Heart right ventricle (tissue), 16 donors: ENCODE measurements around the gene MBNL2. TPM values are rescaled to one million over a fixed set of nuclear protein-coding genes. Genes with fewer than 3 reads are reported as not detected.

Source experiments
- ATAC-seq, 8 donors: fragments of 200-7000 bp; cut with Tn5 transposase; one replicate each; pipeline ENCODE4 v1.9.1; 2020; ENCODE audit warnings: mild to moderate bottlenecking in 8 of 8, moderate library complexity in 8 of 8, moderate number of reproducible peaks in 1 of 8
- DNase-seq, 2 donors: peaks; one replicate each; pipeline ENCODE4 v3.0.0-alpha.2; 2020
- H3K27ac ChIP-seq, 10 donors: fragments of 200-600 bp; sonication (generic) in 2 of 10; one replicate each; pipeline versions ENCODE4 v1.5.0 to v1.8.0; 2020 to 2022; ENCODE audit warnings: mild to moderate bottlenecking in 3 of 10
- H3K27me3 ChIP-seq, 7 donors: fragments of 200-600 bp; one replicate each; pipeline ENCODE4 v1.8.0; 2021 to 2022; ENCODE audit warnings: mild to moderate bottlenecking in 2 of 7
- H3K36me3 ChIP-seq, 9 donors: fragments of 200-600 bp; sonication (generic) in 1 of 9; one replicate each; pipeline versions ENCODE4 v1.5.0 to v1.8.0; 2020 to 2022; ENCODE audit warnings: mild to moderate bottlenecking in 2 of 9
- H3K4me1 ChIP-seq, 9 donors: fragments of 200-600 bp; sonication (generic) in 1 of 9; one replicate each; pipeline versions ENCODE4 v1.5.0 to v1.8.0; 2020 to 2022; ENCODE audit warnings: mild to moderate bottlenecking in 4 of 9
- H3K4me3 ChIP-seq, 10 donors: fragments of 200-600 bp; sonication (generic) in 2 of 10; one replicate each; pipeline versions ENCODE4 v1.5.0 to v1.8.0; 2020 to 2022; ENCODE audit warnings: mild to moderate bottlenecking in 7 of 10, moderate library complexity in 2 of 10
- H3K9me3 ChIP-seq, 11 donors: fragments of 200-600 bp in 10 of 11; sonication (generic) in 2 of 11; one replicate each; pipeline versions ENCODE4 v1.5.0 to v1.8.0; 2013 to 2022; ENCODE audit warnings: mild to moderate bottlenecking in 2 of 11, control low read depth in 1 of 11, moderate library complexity in 1 of 11
- CTCF ChIP-seq, 9 donors: fragments of 200-600 bp; sonication (generic) in 2 of 9; IDR thresholded peaks; one replicate each; pipeline versions ENCODE4 v1.5.0 to v1.8.0; 2021 to 2022; ENCODE audit warnings: antibody characterized with exemption in 9 of 9, mild to moderate bottlenecking in 5 of 9, moderate library complexity in 1 of 9
- WGBS, 2 donors: extraction: QIAGEN DNeasy Blood & Tissue Kit; methylation state at CpG; one replicate each; pipeline ENCODE4 v1.1.7; 2013; ENCODE audit warnings: inconsistent platforms in 1 of 2; 5-methylcytosine and 5-hydroxymethylcytosine counted together
- intact Hi-C, 10 donors: fragments of 100-400 bp; cut with DNase I; formaldehyde crosslinking; loops; one replicate each; pipeline versions ENCODE4 v1.11.1 to v1.14.2; 2022
- polyA plus RNA-seq, 2 donors: library from polyadenylated mRNA; stranded (reverse); fragments of 200-250 nt; gene quantifications; one replicate each; pipeline ENCODE4 v1.2.3, GENCODE V29; 2013
- total RNA-seq, 10 donors: library from RNA; stranded (reverse); fragmentation: NEBNext Ultra II Directional in 3 of 10; extraction: Animal tissue kit (Norgen Biotek cat#: 25700) in 3 of 10; gene quantifications; one replicate each; pipeline versions ENCODE4 v1.2.1 to v1.2.4, GENCODE V29; 2021 to 2023
- donor health status: Arrhythmogenic right ventricular cardiomyopathy.
- donor health status: ischemic (EF 13 %, LVEDD 7.1; RV severe dilation, severe dysfunction).
- donor health status: healthy with polysubstance abuse.
- donor health status: DM: no; HTN: yes; CAD: no.
- donor health status: DM: no; HTN: no; CAD: no.
- donor health status: ischemic (EF 25% LVEDD 6.9; RV normal size, moderate dysfunction).
- donor health status: ischemic (EF 25% LVEDD 5.7; RV mildly dilated, moderate dysfunction).
- donor health status: healthy.
- donor health status: DM: yes; HTN: yes; CAD: no.
- donor health status: Ischemic cardiomyopathy.
- donor health status: ischemic (EF 35%, LVEDD 5.7; RV mildly dilated, moderate dysfunction).
- donor health status: nonischemic (EF 11% LVEDD 7.7; RV severe dilation, severe dysfunction).
- donor health status: DM: yes; HTN: yes; CAD: no.
- donor health status: PGD.
- donor health status: ischemic (EF 29% LVEDD 5.4; RV normal size, mild dysfunction).
- donor health status: nonischemic (EF 23%, LVEDD 6.1; RV moderate dilation, normal function).

The MBNL2 gene
- total and polyA plus RNA-seq, 12 donors = 17.2 to 95.0 (median 83.2) TPM

DNA sequence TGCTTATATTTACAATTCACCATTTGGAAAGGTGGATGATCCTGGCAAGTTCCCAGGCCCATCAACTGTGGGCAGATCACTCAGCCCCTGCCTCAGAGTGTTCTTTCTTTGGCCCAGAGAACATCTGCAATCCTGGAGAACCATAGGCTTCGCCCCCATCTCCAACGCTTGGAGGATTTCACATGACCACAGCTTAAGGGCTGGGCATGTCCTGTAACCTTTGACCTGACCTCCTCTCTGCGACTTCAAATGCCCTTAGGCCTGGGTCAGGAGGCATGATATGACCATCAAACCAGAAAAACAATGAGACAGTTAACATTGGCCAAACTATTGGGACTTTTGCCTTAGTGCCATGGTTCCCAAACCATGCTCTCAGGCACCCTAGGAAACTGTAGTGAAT is 7.2 kb upstream of the MBNL2 start:
- WGBS, 2 donors = 92 to 97% methylated on average over 3 of the region's 3 CpGs

GRCh38 chr13:97215325-97215724 is 6.8 kb upstream of the MBNL2 start:
- peaks cover 0 to 19% (median 0%) of the 10 kb centered on the region in 9 donors for H3K4me1 ChIP-seq
- WGBS, 2 donors = 85 to 88% methylated on average over 2 of the region's 2 CpGs
- peaks cover 0 to 4% (median 0%) of the 10 kb centered on the region in 7 donors for H3K27me3 ChIP-seq
- no peaks in the 10 kb centered on the region for H3K9me3 ChIP-seq
- no peak overlapping the region for H3K27ac ChIP-seq
- no peak for TF ChIP-seq CTCF (IDR thresholded peaks at IDR 0.05)
- no peak overlapping the region for H3K4me3 ChIP-seq
- ATAC-seq (no peak), DNase-seq (no peak)
- no peaks in the 10 kb centered on the region for H3K36me3 ChIP-seq
- intact Hi-C loops = loop anchor here in 2 of 10 donors (2.0 to 10.0 kb wide), 3 partner anchors 105 to 191 kb away; no protein-coding TSS in a partner anchor

More for the DNA sequence above, 7.2 kb upstream of the MBNL2 start:
- no peak overlapping the region for H3K27ac ChIP-seq
- H3K27me3 ChIP-seq = peaks cover 0 to 4% (median 0%) of the 10 kb centered on the region in 7 donors
- no peaks in the 10 kb centered on the region for H3K36me3 ChIP-seq
- no peak for ATAC-seq
- no peak for TF ChIP-seq CTCF (IDR thresholded peaks at IDR 0.05)
- H3K9me3 ChIP-seq = no peaks in the 10 kb centered on the region
- H3K4me1 ChIP-seq = peaks cover 0 to 22% (median 0%) of the 10 kb centered on the region in 9 donors
- H3K4me3 ChIP-seq = no peak overlapping the region
- intact Hi-C loops = loop anchor here in 6 of 10 donors (2.0 to 10.0 kb wide), 5 partner anchors 103 to 190 kb away; no protein-coding TSS in a partner anchor
- no peak for DNase-seq

DNA sequence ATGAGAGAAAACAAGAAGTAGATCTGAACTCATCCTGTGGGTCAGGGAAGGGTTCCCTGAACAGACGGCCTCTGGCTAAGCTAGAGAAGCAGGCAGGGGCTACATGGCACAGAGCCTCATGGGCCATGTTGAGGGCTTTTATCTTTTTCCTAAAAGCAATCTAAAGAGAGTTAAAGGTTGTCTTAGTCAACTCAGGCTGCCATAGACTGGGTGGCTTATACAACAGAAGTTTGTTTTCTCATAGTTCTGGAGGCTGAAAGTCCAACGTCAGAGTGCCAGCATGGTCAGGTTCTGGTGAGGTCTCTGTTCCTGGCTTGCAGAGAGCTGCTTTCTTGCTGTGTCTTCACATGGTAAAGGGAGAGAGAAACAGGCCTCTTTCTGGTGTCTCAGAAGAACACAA is 2.9 kb upstream of the MBNL2 start:
- WGBS, 2 donors = 80 to 92% methylated on average over 2 of the region's 2 CpGs
- intact Hi-C loops = loop anchor here in 2 of 10 donors (10.0 kb wide), 2 partner anchors 126 to 194 kb away; no protein-coding TSS in a partner anchor
- Histone ChIP-seq H3K27me3 (no peaks in the 10 kb centered on the region), H3K4me3 (no peak overlapping the region), H3K36me3 (no peaks in the 10 kb centered on the region), H3K4me1 (peaks cover 0 to 15% (median 4%) of the 10 kb centered on the region in 9 donors), H3K27ac (no peak overlapping the region), H3K9me3 (no peaks in the 10 kb centered on the region)
- no peak for TF ChIP-seq CTCF (IDR thresholded peaks at IDR 0.05)
- ATAC-seq = no peak
- DNase-seq = no peak

- Histone ChIP-seq H3K27me3 (no peaks in the 10 kb centered on the region), H3K27ac (no peak overlapping the region), H3K4me3 (no peak overlapping the region), H3K4me1 (peaks cover 0 to 19% (median 13%) of the 10 kb centered on the region in 9 donors), H3K9me3 (no peaks in the 10 kb centered on the region), H3K36me3 (no peaks in the 10 kb centered on the region)
- 60 to 80% methylated on average over 3 of the region's 3 CpGs for WGBS, 2 donors
- TF ChIP-seq CTCF (IDR thresholded peaks at IDR 0.05) = no peak
- no peak for DNase-seq
- ATAC-seq = no peak
- intact Hi-C loops = loop anchor here in 7 of 10 donors (5.0 to 10.0 kb wide), 8 partner anchors 37 to 214 kb away; partner anchors contain the start of gene RAP2A (in 5 of the 7)
Measured at GRCh38 chr13:97220151-97220900, 1.8 kb upstream of the MBNL2 start.
